Activated T-helper 2 cell treated with anti-CD3 and anti-CD28 coated beads, Interferon-gamma antibody, Interleukin-2, Interleukin-4, amounts not matched to agents 10 μg/mL and 5 μg/mL and 100 μg/mL, durations not matched to agents 14 hours and 24 hours and 36 hours (primary cell): ENCODE results near the gene RCBTB1. TPM values are rescaled to one million over a fixed set of nuclear protein-coding genes. Genes with fewer than 3 reads are reported as not detected.

ENCODE experiments used
- DNase-seq: peaks from one replicate; pipeline ENCODE4 v3.0.0; 2021; ENCODE audit warnings: low spot score
- H3K27ac Mint-ChIP-seq: one replicate; pipeline ENCODE4 v1.8.0; 2021; ENCODE audit warnings: mixed read lengths
- H3K27me3 Mint-ChIP-seq: one replicate; pipeline ENCODE4 v1.8.0; 2021; ENCODE audit warnings: low read depth, mixed read lengths
- H3K36me3 Mint-ChIP-seq: one replicate; pipeline ENCODE4 v1.8.0; 2021; ENCODE audit warnings: low read depth, mixed read lengths
- H3K4me1 Mint-ChIP-seq: one replicate; pipeline ENCODE4 v1.8.0; 2021; ENCODE audit warnings: low read depth, mixed read lengths
- H3K4me3 Mint-ChIP-seq: one replicate; pipeline ENCODE4 v1.8.0; 2021; ENCODE audit warnings: low read depth, mild to moderate bottlenecking, moderate library complexity, mixed read lengths
- H3K9me3 Mint-ChIP-seq: one replicate; pipeline ENCODE4 v1.8.0; 2021; ENCODE audit warnings: mixed read lengths
- intact Hi-C: fragments of 100-400 bp; cut with micrococcal nuclease; formaldehyde crosslinking; loops from one replicate; pipeline ENCODE4 v1.15.1; 2023
- total RNA-seq: library from RNA; stranded (reverse); gene quantifications from 2 replicates; pipeline ENCODE4 v1.2.3, GENCODE V29; 2022

RCBTB1 gene
- total RNA-seq, 1 donor from 2014 or later, result 13.5 TPM

DNA sequence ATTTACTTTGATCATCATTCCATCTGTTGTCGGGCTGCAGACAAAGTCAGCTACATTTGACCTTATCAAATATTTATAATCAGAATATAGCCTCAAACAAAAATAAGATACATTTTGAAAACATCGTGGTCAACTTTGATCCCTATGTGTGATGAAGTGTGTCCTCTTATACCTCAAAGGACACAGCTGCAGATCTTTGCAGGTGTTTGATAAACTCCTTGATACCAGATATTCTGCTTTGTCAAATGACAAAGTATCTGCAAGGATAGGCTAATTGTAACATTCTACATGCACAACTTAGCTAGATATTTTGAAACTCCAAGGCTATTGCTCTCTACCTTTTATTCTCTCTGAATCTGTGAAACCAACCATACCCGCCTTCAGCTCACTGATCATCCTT, 45.6 kb downstream of the RCBTB1 start:
- no peak overlapping the region for H3K27ac Mint-ChIP-seq
- H3K9me3 Mint-ChIP-seq, result no peaks in the 10 kb centered on the region
- H3K4me3 Mint-ChIP-seq, result peak overlapping the region; percentile 43
- intact Hi-C loops, result loop anchor here (2.0 kb wide), 1 partner anchor 43 kb away; no protein-coding TSS in a partner anchor
- H3K36me3 Mint-ChIP-seq, result peaks cover 38% of the 10 kb centered on the region
- H3K4me1 Mint-ChIP-seq, result peaks cover 21% of the 10 kb centered on the region
- no peak for DNase-seq
- H3K27me3 Mint-ChIP-seq, result no peaks in the 10 kb centered on the region

DNA sequence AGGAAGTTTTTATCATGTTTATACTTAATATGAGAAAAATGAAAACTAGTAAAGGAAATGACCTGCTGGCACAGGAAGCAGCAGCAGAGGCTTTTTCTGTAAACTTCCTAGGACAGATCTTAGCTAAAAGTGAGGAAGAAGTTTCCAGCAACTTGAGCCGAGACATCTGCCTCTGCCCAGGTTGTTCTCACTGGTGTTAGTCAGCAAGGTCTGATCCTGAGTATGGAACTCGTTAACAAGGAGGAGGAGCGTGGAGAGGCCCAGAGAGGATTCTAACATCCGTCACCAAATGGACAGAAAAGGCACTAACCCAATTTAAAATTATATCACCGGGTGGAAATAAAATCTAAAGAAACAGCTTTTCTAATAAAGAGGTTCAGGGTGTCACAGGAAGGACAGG, 46.0 kb downstream of the RCBTB1 start:
- H3K4me3 Mint-ChIP-seq, result no peak overlapping the region
- H3K27ac Mint-ChIP-seq, result peak overlapping the region; percentile 62
- H3K36me3 Mint-ChIP-seq, result peaks cover 40% of the 10 kb centered on the region
- peaks cover 21% of the 10 kb centered on the region for H3K4me1 Mint-ChIP-seq
- intact Hi-C loops, result no loop called here
- no peaks in the 10 kb centered on the region for H3K27me3 Mint-ChIP-seq
- no peak for DNase-seq
- no peaks in the 10 kb centered on the region for H3K9me3 Mint-ChIP-seq

DNA sequence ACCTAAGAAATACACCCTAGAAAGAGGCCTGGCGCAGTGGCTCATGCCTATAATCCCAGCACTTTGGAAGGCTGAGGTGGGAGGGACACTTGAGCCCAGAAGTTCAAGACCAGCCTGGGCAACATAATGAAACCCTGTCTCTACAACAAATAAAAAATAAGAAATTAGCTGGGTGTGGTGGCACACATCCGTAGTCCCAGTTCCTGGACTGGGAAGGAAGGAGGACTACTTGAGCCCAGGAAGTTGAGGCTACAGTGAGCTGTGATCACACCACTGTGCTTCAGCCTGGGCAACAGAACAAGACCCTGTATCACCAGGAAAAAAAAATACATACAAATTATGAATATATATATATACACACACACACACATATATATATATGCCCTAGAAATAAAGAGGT, 47.0 kb downstream of the RCBTB1 start:
- no peak overlapping the region for H3K4me3 Mint-ChIP-seq
- no peaks in the 10 kb centered on the region for H3K27me3 Mint-ChIP-seq
- H3K9me3 Mint-ChIP-seq, result no peaks in the 10 kb centered on the region
- H3K36me3 Mint-ChIP-seq, result peaks cover 47% of the 10 kb centered on the region
- peaks cover 25% of the 10 kb centered on the region for H3K4me1 Mint-ChIP-seq
- intact Hi-C loops, result no loop called here
- H3K27ac Mint-ChIP-seq, result no peak overlapping the region
- DNase-seq, result no peak

DNA sequence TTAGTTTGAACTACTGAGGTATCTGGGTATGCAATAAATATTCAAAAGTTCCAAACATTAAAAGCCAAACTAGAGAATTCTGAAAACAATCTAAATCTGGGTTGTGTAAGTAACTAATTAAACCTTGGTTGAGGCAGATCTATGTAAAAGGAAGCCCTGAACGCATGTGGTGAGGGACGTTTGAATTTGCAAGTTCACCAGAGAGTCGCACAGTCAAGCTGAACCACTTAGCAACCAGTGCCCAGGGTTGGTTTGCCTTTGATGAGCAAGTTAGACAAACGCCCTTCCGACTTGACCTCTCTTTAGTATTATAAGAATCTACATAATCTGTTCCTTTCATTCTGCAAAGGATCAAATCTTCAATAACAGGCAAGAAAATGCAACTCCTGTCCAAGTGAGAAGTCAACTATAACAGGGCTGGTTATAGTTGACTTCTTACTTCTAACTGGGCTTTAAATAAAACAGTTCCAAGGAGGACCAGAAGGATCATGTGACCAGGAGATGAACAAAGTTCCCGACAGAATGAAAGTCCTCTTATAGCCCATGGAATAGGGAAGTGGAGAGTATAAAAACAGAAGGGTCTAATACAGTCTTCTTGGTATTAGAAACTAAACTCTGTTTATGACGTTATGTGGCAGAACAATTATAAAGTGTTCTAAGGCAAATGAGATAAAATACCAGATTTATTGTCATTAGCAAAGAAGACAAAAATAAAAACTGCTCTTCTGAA, 49.0 kb downstream of the RCBTB1 start:
- Mint-ChIP-seq H3K4me1 (peaks cover 33% of the 10 kb centered on the region), H3K4me3 (no peak overlapping the region), H3K36me3 (peaks cover 55% of the 10 kb centered on the region), H3K9me3 (no peaks in the 10 kb centered on the region), H3K27me3 (no peaks in the 10 kb centered on the region), H3K27ac (no peak overlapping the region)
- no peak for DNase-seq
- intact Hi-C loops, result no loop called here

DNA sequence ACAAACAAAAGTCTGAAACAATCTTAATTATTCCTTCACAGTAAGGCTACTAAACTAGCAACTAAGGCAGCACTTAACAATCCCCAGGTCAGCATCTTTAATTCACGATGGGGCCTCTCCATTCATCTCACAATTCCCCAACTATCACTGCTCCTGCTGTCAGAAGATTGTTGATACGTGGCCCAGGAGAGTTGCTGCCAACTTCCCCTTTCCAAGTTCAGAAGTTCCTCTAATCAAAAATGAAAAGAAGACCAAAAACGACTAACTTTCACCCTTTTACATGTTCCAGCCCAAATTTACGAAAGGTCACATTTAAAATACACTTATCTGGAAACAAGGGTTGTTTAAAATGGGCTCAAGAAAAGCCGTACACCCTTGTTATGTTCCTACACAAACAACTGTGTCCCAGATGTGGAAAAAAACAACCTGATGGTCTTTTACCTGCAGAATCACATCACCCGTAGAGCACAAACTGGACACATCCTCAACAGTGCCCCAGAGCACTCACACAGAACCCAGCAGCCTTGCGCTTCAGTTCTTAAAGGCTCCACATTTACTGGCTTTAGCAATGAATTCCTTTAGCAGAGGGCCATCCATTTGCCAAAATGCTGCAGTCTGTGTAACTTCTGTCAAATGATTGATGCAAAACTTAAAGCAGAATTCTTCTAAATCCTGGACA, 51.6 kb downstream of the RCBTB1 start:
- Mint-ChIP-seq H3K36me3 (peaks cover 52% of the 10 kb centered on the region), H3K4me1 (peaks cover 20% of the 10 kb centered on the region), H3K27me3 (no peaks in the 10 kb centered on the region), H3K27ac (no peak overlapping the region), H3K4me3 (no peak overlapping the region), H3K9me3 (no peaks in the 10 kb centered on the region)
- DNase-seq, result no peak
- intact Hi-C loops, result no loop called here

DNA sequence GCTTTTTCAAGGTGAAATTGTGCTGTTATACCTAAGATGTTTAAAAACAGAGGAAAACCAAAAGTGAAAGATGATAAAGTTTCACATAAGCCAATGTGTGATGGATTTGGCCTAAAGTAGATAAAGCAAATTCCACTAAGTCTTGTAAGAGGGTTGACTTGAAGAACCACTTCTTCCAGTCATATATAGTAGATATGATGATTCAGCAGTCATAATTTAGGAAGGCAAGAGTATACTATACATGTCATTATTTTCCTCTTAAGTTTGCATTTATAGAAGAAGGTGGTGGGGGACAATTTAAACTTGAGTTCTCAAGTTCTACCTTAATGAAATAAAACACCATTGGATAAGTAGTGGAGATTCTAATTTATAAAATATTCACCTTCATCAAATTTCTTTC, 52.3 kb downstream of the RCBTB1 start:
- H3K27ac Mint-ChIP-seq, result no peak overlapping the region
- no peak for DNase-seq
- no peaks in the 10 kb centered on the region for H3K9me3 Mint-ChIP-seq
- H3K4me3 Mint-ChIP-seq, result no peak overlapping the region
- H3K27me3 Mint-ChIP-seq, result no peaks in the 10 kb centered on the region
- H3K4me1 Mint-ChIP-seq, result peaks cover 20% of the 10 kb centered on the region
- intact Hi-C loops, result no loop called here
- peaks cover 59% of the 10 kb centered on the region for H3K36me3 Mint-ChIP-seq

DNA sequence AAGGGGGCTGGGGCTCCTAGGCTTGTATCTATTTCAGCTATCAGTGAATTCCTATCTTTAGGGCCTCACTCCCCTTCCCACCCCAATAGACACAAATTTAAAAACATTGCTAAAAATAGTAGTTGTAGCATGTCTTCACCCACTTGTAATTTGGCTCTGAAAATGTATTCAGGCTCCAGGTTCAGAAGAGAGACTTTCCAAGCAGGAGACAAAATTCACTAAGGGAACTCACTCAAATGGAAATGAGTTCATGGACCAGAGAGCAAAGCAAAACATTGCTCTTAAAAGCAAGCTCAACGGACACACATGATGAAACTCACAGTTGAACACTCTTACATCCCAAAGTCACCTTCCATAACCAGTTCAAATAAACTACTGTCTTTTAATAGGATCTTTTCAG, 52.8 kb downstream of the RCBTB1 start:
- no peaks in the 10 kb centered on the region for H3K27me3 Mint-ChIP-seq
- H3K27ac Mint-ChIP-seq, result no peak overlapping the region
- H3K9me3 Mint-ChIP-seq, result no peaks in the 10 kb centered on the region
- no peak overlapping the region for H3K4me3 Mint-ChIP-seq
- intact Hi-C loops, result no loop called here
- peaks cover 59% of the 10 kb centered on the region for H3K36me3 Mint-ChIP-seq
- no peak for DNase-seq
- peaks cover 20% of the 10 kb centered on the region for H3K4me1 Mint-ChIP-seq

DNA sequence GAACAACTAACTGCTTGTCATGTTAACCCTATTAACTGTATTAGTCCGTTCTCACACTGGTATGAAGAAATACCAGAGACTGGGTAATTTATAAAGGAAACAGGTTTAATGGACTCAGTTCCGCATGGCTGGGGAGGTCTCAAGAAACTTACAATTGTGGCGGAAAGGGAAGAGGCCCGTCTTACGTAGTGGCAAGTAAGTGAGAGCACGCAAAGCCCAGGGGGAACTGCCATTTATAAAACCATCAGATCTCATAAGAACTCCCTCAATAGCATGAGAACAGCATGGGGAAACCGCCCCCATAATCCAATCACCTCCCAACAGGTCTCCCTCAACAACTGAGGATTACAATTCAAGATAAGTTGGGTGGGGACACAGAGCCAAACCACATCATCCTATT, 54.9 kb downstream of the RCBTB1 start:
- no peaks in the 10 kb centered on the region for H3K9me3 Mint-ChIP-seq
- H3K27me3 Mint-ChIP-seq, result no peaks in the 10 kb centered on the region
- H3K27ac Mint-ChIP-seq, result no peak overlapping the region
- H3K4me1 Mint-ChIP-seq, result peaks cover 20% of the 10 kb centered on the region
- H3K36me3 Mint-ChIP-seq, result peaks cover 61% of the 10 kb centered on the region
- no peak for DNase-seq
- no peak overlapping the region for H3K4me3 Mint-ChIP-seq
- intact Hi-C loops, result no loop called here

DNA sequence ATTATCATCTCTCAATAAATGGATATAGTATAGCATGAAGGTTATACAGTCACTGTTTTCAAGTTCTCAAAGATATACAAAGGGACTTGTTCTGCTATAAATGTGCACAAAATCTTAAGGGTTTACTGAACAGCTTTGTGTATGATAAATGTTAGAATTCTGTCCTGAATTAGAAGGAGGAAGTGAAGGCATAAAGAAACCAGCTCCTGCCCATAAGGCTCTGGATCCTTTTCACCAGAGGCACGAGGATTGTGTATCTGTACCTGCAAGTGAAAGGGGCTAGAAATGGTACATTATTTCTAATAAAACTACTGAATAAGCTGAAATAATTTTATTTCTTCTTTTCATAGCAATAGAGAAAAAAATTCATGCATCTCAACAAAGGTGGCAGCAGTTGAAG, 57.2 kb downstream of the RCBTB1 start:
- no peaks in the 10 kb centered on the region for H3K27me3 Mint-ChIP-seq
- no peaks in the 10 kb centered on the region for H3K9me3 Mint-ChIP-seq
- no peak overlapping the region for H3K27ac Mint-ChIP-seq
- peaks cover 59% of the 10 kb centered on the region for H3K36me3 Mint-ChIP-seq
- intact Hi-C loops, result no loop called here
- H3K4me1 Mint-ChIP-seq, result peaks cover 19% of the 10 kb centered on the region
- H3K4me3 Mint-ChIP-seq, result no peak overlapping the region
- no peak for DNase-seq

DNA sequence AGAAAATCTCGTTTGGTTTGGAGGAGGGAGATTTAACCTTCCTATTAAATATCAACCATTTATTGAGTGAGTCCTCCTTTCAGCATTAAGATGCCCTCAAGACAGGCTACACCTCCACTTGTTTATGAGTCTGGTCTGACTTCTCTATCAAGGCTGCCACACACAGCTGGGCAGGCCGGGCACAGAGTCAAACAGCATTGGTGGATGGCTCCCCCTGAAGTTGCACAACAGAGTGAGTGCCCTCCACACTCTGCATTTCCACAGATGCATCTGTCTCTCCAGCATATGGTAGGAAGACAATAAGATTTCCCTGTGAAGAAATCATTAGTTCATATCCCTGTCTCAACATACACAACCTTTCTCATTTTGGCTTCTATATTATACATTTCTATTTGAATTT, 58.2 kb downstream of the RCBTB1 start:
- no peak for DNase-seq
- Mint-ChIP-seq H3K9me3 (no peaks in the 10 kb centered on the region), H3K27me3 (no peaks in the 10 kb centered on the region), H3K27ac (no peak overlapping the region), H3K36me3 (peaks cover 61% of the 10 kb centered on the region), H3K4me1 (peaks cover 13% of the 10 kb centered on the region), H3K4me3 (no peak overlapping the region)
- intact Hi-C loops, result no loop called here

DNA sequence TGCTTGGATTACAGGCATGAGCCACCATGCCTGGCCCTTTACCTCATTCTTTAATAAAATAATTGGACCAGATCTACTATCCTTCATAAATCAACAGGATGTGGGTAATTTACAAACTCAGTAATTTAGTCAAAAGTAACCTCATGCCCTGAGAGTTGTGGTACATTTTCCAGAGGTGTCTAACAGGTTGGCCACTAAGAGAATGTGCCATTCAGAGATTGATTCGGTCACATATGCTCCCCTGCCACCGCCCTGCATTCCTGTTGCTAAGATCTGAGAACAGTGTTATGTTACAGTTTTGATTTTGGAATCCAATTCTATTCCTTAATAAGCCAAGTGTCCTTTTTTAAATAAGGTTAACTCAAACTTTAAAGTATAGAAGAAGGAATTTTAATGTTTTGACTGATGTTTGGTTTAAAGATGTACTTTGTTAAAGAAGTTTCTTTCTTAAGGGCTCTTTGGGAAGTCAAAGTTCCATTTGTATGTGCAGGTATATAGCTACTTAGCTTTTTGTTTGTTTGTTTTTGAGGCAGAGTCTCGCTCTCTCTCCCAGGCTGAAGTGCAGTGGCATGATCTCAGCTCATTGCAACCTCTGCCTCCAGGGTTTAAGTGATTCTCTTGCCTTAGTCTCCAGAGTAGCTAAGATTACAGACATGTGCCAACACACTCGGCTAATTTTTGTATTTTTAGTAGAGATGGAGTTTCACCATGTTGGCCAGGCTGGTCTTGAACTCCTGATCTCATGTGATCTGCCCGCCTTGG, 60.4 kb downstream of the RCBTB1 start:
- Mint-ChIP-seq H3K27ac (no peak overlapping the region), H3K4me1 (peaks cover 5% of the 10 kb centered on the region), H3K27me3 (no peaks in the 10 kb centered on the region), H3K4me3 (no peak overlapping the region), H3K9me3 (no peaks in the 10 kb centered on the region), H3K36me3 (peaks cover 66% of the 10 kb centered on the region)
- no peak for DNase-seq
- intact Hi-C loops, result no loop called here

DNA sequence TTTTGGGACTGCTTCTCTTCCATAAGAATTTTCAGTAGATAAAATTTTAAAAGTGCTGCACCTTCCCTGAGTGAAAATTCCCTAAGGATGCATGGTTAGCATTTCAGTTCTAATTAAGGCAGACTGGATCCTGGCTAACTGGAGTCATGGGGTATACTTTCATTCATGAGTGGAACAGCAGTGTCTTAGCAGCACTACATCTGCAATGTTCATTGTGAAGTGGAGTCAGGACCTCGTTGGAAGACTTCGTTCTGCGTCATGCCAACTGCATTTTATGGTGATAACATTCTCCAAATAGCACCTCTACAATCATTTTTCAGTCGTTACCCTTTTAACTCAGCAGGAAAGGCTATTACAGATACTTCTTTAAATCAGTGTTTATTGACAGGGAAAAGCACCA, 64.1 kb downstream of the RCBTB1 start:
- Mint-ChIP-seq H3K36me3 (peaks cover 51% of the 10 kb centered on the region), H3K27ac (no peak overlapping the region), H3K9me3 (no peaks in the 10 kb centered on the region), H3K4me1 (peaks cover 5% of the 10 kb centered on the region), H3K4me3 (no peak overlapping the region), H3K27me3 (no peaks in the 10 kb centered on the region)
- intact Hi-C loops, result no loop called here
- no peak for DNase-seq

DNA sequence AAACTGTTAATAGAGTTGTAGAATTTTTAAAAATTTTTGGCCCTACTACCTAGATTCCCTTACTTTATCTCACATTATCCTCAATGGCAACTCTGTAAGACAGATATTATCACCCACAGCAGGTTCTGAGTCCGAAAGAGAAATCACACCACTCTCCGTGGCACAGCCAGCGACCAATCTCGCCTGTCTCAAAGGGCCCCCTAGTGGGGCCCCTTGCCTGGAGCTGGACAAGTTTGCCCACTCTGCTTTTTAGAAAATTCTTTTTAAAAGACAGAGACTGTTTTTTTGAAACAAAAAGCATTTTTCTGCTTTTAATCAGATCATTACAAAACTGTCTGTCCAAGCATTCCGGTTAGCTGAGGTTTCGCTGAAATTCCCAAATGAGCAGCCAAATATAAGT, 67.9 kb downstream of the RCBTB1 start:
- no peak for DNase-seq
- Mint-ChIP-seq H3K27ac (no peak overlapping the region), H3K9me3 (no peaks in the 10 kb centered on the region), H3K36me3 (peaks cover 65% of the 10 kb centered on the region), H3K4me1 (no peaks in the 10 kb centered on the region), H3K4me3 (no peak overlapping the region), H3K27me3 (no peaks in the 10 kb centered on the region)
- intact Hi-C loops, result no loop called here
